Breast epithelium (tissue), 4 donors: ENCODE data around the gene FOXL1. TPM values are rescaled to one million over a fixed set of nuclear protein-coding genes. Genes with fewer than 3 reads are reported as not detected.

ENCODE experiments used
- DNase-seq, 2 donors: peaks; one replicate each; pipeline ENCODE4 v3.0.0-alpha.2; 2019; ENCODE audit warnings: low spot score in 2 of 2
- H3K27ac ChIP-seq, 2 donors: fragments of 200-600 bp; sonication (generic) in 1 of 2; one replicate each; pipeline ENCODE4 v1.5.1; 2016 to 2019; ENCODE audit warnings: mild to moderate bottlenecking in 1 of 2
- H3K27me3 ChIP-seq, 2 donors: fragments of 200-600 bp; sonication (generic) in 1 of 2; one replicate each; pipeline versions ENCODE4 v1.5.1 to v1.6.0; 2017 to 2019; ENCODE audit warnings: control low read depth in 1 of 2, mild to moderate bottlenecking in 1 of 2
- H3K36me3 ChIP-seq: fragments of 200-600 bp; one replicate; pipeline ENCODE4 v1.5.1; 2019
- H3K4me1 ChIP-seq, 2 donors: fragments of 200-600 bp; sonication (generic); one replicate each; pipeline ENCODE4 v1.5.1; 2016 to 2019; ENCODE audit warnings: control low read depth in 1 of 2
- H3K4me3 ChIP-seq, 3 donors: fragments of 200-600 bp; sonication (generic); 1 replicate in 2 of 3; 2 replicates in 1 of 3; pipeline ENCODE4 v1.5.1; 2016 to 2019; ENCODE audit warnings: mild to moderate bottlenecking in 3 of 3, moderate library complexity in 2 of 3
- H3K9me3 ChIP-seq, 2 donors: fragments of 200-600 bp; sonication (generic) in 1 of 2; one replicate each; pipeline ENCODE4 v1.5.1; 2016 to 2019; ENCODE audit warnings: control low read depth in 1 of 2
- CTCF ChIP-seq, 3 donors: fragments of 450-650 bp; IDR thresholded peaks; one replicate each; pipeline ENCODE4 v1.5.1; 2016 to 2017; ENCODE audit warnings: antibody characterized with exemption in 3 of 3, mild to moderate bottlenecking in 3 of 3, moderate library complexity in 3 of 3
- POLR2A ChIP-seq: fragments of 450-650 bp; IDR thresholded peaks from one replicate; pipeline ENCODE4 v1.6.1; 2016; ENCODE audit warnings: antibody characterized with exemption, mild to moderate bottlenecking, moderate library complexity
- POLR2AphosphoS5 ChIP-seq, 3 donors: sonication (generic); formaldehyde crosslinking; IDR thresholded peaks; one replicate each; pipeline ENCODE4 v1.6.1; 2017; ENCODE audit warnings: antibody characterized with exemption in 3 of 3
- intact Hi-C: fragments of 100-400 bp; cut with DNase I; formaldehyde crosslinking; loops from one replicate; pipeline ENCODE4 v1.15.1; 2023; ENCODE audit warnings: low total_unique reads
- total RNA-seq, 3 donors: library from RNA; depleted of rRNA; stranded (reverse); fragments of >200 nt; gene quantifications; one replicate each; pipeline ENCODE4 v1.1.0, GENCODE V29; 2016

The FOXL1 gene
- total RNA-seq, 3 donors from 2014 or later: 0.16 to 1.5 (median 0.98) TPM

- no peaks in the 10 kb centered on the region for H3K9me3 ChIP-seq
- intact Hi-C loops: no loop called here
- H3K27ac ChIP-seq: peak within 1 kb of the TSS; percentile 94 to 96
- H3K4me1 ChIP-seq: peaks cover 4 to 8% of the 10 kb centered on the region in 2 donors
- DNase-seq: peak; percentile 90 to 95
- H3K27me3 ChIP-seq: peaks cover 0 to 29% of the 10 kb centered on the region in 2 donors
- H3K36me3 ChIP-seq: no peaks in the 10 kb centered on the region
- peak within 1 kb of the TSS; percentile 91 to 95 (median 92) for H3K4me3 ChIP-seq
- TF ChIP-seq POLR2A (no peak), POLR2AphosphoS5 (IDR thresholded peaks at IDR 0.05) (peak; percentile 74 to 94 (median 78)), CTCF (IDR thresholded peaks at IDR 0.05) (peak in 1 of 3 donors; percentile 8)
These were observed 23.2 kb upstream of the FOXL1 start, which contains the start of gene MTHFSD for GRCh38 chr16:86554917-86555703. Gene MTHFSD, minus strand, starts transcription at chr16:86555235. Its CDS starts 51 bp downstream, at chr16:86555184.

- no peak for DNase-seq
- H3K4me3 ChIP-seq: peak overlapping the region; percentile 91 to 95 (median 92)
- H3K4me1 ChIP-seq: peaks cover 4 to 8% of the 10 kb centered on the region in 2 donors
- intact Hi-C loops: no loop called here
- no peaks in the 10 kb centered on the region for H3K9me3 ChIP-seq
- peak overlapping the region; percentile 94 to 96 for H3K27ac ChIP-seq
- TF ChIP-seq POLR2AphosphoS5 (IDR thresholded peaks at IDR 0.05): no peak
- no peaks in the 10 kb centered on the region for H3K36me3 ChIP-seq
- H3K27me3 ChIP-seq: peaks cover 0 to 34% of the 10 kb centered on the region in 2 donors
These were observed 22.7 kb upstream of the FOXL1 start for GRCh38 chr16:86555704-86556075.

GRCh38 chr16:86556576-86556975, 21.8 kb upstream of the FOXL1 start:
- intact Hi-C loops: no loop called here
- H3K27ac ChIP-seq: no peak overlapping the region
- TF ChIP-seq POLR2AphosphoS5 (IDR thresholded peaks at IDR 0.05): no peak
- TF ChIP-seq POLR2A: no peak
- no peak for TF ChIP-seq CTCF (IDR thresholded peaks at IDR 0.05)

GRCh38 chr16:86557587-86557986, 20.8 kb upstream of the FOXL1 start:
- TF ChIP-seq POLR2A: no peak
- TF ChIP-seq CTCF (IDR thresholded peaks at IDR 0.05): no peak
- no peak for TF ChIP-seq POLR2AphosphoS5 (IDR thresholded peaks at IDR 0.05)
- DNase-seq: no peak
- intact Hi-C loops: no loop called here
- H3K9me3 ChIP-seq: no peaks in the 10 kb centered on the region
- H3K4me1 ChIP-seq: peaks cover 4 to 8% of the 10 kb centered on the region in 2 donors
- H3K27me3 ChIP-seq: peaks cover 0 to 43% of the 10 kb centered on the region in 2 donors
- no peak overlapping the region for H3K27ac ChIP-seq
- H3K4me3 ChIP-seq: no peak overlapping the region
- H3K36me3 ChIP-seq: no peaks in the 10 kb centered on the region

More at GRCh38 chr16:86556576-86556975, 21.8 kb upstream of the FOXL1 start:
- Histone ChIP-seq H3K4me1 (peaks cover 4 to 8% of the 10 kb centered on the region in 2 donors), H3K9me3 (no peaks in the 10 kb centered on the region), H3K4me3 (no peak overlapping the region), H3K36me3 (no peaks in the 10 kb centered on the region), H3K27me3 (peaks cover 0 to 43% of the 10 kb centered on the region in 2 donors)
- no peak for DNase-seq

GRCh38 chr16:86558355-86559193, 19.8 kb upstream of the FOXL1 start:
- H3K27me3 ChIP-seq: peaks cover 0 to 43% of the 10 kb centered on the region in 2 donors
- H3K9me3 ChIP-seq: no peaks in the 10 kb centered on the region
- intact Hi-C loops: no loop called here
- H3K27ac ChIP-seq: no peak overlapping the region
- H3K4me3 ChIP-seq: no peak overlapping the region
- no peak for DNase-seq
- H3K36me3 ChIP-seq: no peaks in the 10 kb centered on the region
- TF ChIP-seq POLR2A: no peak
- H3K4me1 ChIP-seq: peaks cover 4 to 8% of the 10 kb centered on the region in 2 donors
